ENCODE data around the gene PODXL2.

The PODXL2 gene

GRCh38 chr3:127660621-127661251, 31.8 kb downstream of the PODXL2 start:
- no peak for TF ChIP-seq CTCF (IDR thresholded peaks at IDR 0.05; ENCODE audit: extremely low read depth, missing control alignments)
- DNase-seq (ENCODE audit: low spot score) = no peak

GRCh38 chr3:127661600-127661999, 32.6 kb downstream of the PODXL2 start:
- DNase-seq (ENCODE audit: low spot score) = no peak
- TF ChIP-seq CTCF (IDR thresholded peaks at IDR 0.05; ENCODE audit: extremely low read depth, missing control alignments) = no peak

GRCh38 chr3:127662001-127662469, 33.0 kb downstream of the PODXL2 start:
- TF ChIP-seq CTCF (IDR thresholded peaks at IDR 0.05; ENCODE audit: extremely low read depth, missing control alignments) = no peak
- no peak for DNase-seq (ENCODE audit: low spot score)

- DNase-seq (ENCODE audit: low spot score) = no peak
- no peak for TF ChIP-seq CTCF (IDR thresholded peaks at IDR 0.05; ENCODE audit: extremely low read depth, missing control alignments)
These were observed 34.2 kb downstream of the PODXL2 start for GRCh38 chr3:127663151-127663550.

- no peak for TF ChIP-seq CTCF (IDR thresholded peaks at IDR 0.05; ENCODE audit: extremely low read depth, missing control alignments)
- DNase-seq (ENCODE audit: low spot score) = no peak
These were observed 36.2 kb downstream of the PODXL2 start for GRCh38 chr3:127665165-127665564.

GRCh38 chr3:127665586-127665985, 36.6 kb downstream of the PODXL2 start:
- no peak for DNase-seq (ENCODE audit: low spot score)
- TF ChIP-seq CTCF (IDR thresholded peaks at IDR 0.05; ENCODE audit: extremely low read depth, missing control alignments) = no peak

- no peak for DNase-seq (ENCODE audit: low spot score)
- TF ChIP-seq CTCF (IDR thresholded peaks at IDR 0.05; ENCODE audit: extremely low read depth, missing control alignments) = no peak
These were observed 37.7 kb downstream of the PODXL2 start for GRCh38 chr3:127666676-127667075.

Data from GM20000 (cell line).